Vagina (tissue), 2 donors: ENCODE measurements around the gene RNF133. TPM values are rescaled to one million over a fixed set of nuclear protein-coding genes. Genes with fewer than 3 reads are reported as not detected.

Source experiments
- DNase-seq, 2 donors: peaks; one replicate each; pipeline ENCODE4 v3.0.0-alpha.2; 2017; ENCODE audit errors: extremely low spot score in 2 of 2
- H3K27ac ChIP-seq: fragments of 200-600 bp; sonication (generic); one replicate; pipeline ENCODE4 v1.5.1; 2019
- H3K27me3 ChIP-seq: fragments of 200-600 bp; sonication (generic); one replicate; pipeline ENCODE4 v1.5.1; 2019
- H3K36me3 ChIP-seq, 2 donors: fragments of 200-600 bp; sonication (generic); one replicate each; pipeline ENCODE4 v1.5.1; 2017 to 2019
- H3K4me1 ChIP-seq: fragments of 200-600 bp; sonication (generic); one replicate; pipeline ENCODE4 v1.5.1; 2019
- H3K4me3 ChIP-seq, 2 donors: fragments of 200-600 bp; sonication (generic); 1 replicate in 1 of 2; 2 replicates in 1 of 2; pipeline ENCODE4 v1.5.1; 2016 to 2019
- H3K9me3 ChIP-seq: fragments of 200-600 bp; sonication (generic); one replicate; pipeline ENCODE4 v1.5.1; 2019
- CTCF ChIP-seq, 3 experiments: fragments of 450-650 bp in 2 of 3; fragments of 200-600 bp in 1 of 3; sonication (generic) in 1 of 3; IDR thresholded peaks; one replicate each; pipeline ENCODE4 v1.5.1; 2017 to 2019; ENCODE audit warnings: antibody characterized with exemption in 3 of 3, mild to moderate bottlenecking in 2 of 3, moderate library complexity in 2 of 3
- POLR2A ChIP-seq, 2 donors: fragments of 450-650 bp; IDR thresholded peaks; one replicate each; pipeline ENCODE4 v1.6.1; 2017; ENCODE audit warnings: antibody characterized with exemption in 2 of 2, mild to moderate bottlenecking in 2 of 2, moderate library complexity in 2 of 2
- POLR2AphosphoS5 ChIP-seq, 2 donors: sonication (generic); formaldehyde crosslinking; IDR thresholded peaks; one replicate each; pipeline ENCODE4 v1.9.0; 2017; ENCODE audit warnings: antibody characterized with exemption in 2 of 2, mild to moderate bottlenecking in 2 of 2, low read depth in 1 of 2; ENCODE audit not compliant: insufficient read depth in 1 of 2
- intact Hi-C: fragments of 100-400 bp; cut with DNase I; formaldehyde crosslinking; loops from one replicate; pipeline ENCODE4 v1.15.1; 2023
- total RNA-seq: library from RNA; depleted of rRNA; stranded (reverse); fragments of >200 nt; gene quantifications from one replicate; pipeline ENCODE4 v1.2.3, GENCODE V29; 2016

RNF133 gene
- total RNA-seq, 1 donor from 2014 or later = 0.98 TPM

DNA sequence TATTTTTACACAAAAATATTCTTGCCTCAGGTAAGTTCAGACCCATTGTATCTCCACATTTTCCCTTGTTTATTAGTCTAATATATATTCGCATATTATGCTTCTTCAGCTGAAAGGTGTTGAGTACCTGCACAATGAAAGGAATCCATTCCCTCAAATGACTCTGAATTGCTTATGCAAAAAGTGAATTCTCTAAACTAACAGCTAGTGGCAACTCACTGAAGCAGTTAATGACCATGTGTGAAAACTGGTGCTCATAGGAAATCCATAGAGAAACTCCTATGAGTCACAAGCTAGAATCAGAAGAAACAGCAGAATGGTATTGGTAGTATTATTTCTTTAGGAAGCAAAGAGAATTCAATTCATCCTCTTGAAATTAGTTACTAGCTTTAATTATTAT, 37.3 kb upstream of the RNF133 start:
- no peak for TF ChIP-seq POLR2AphosphoS5 (IDR thresholded peaks at IDR 0.05; ENCODE audit: insufficient read depth in 1 of 2, low read depth in 1 of 2)
- no peak for TF ChIP-seq POLR2A (IDR thresholded peaks at IDR 0.05)
- TF ChIP-seq CTCF (IDR thresholded peaks at IDR 0.05) = no peak
- no peak overlapping the region for H3K27ac ChIP-seq
- H3K4me1 ChIP-seq = no peaks in the 10 kb centered on the region
- H3K27me3 ChIP-seq = no peaks in the 10 kb centered on the region
- no peaks in the 10 kb centered on the region for H3K36me3 ChIP-seq
- H3K9me3 ChIP-seq = no peaks in the 10 kb centered on the region
- intact Hi-C loops = no loop called here
- H3K4me3 ChIP-seq = no peak overlapping the region
- no peak for DNase-seq

- intact Hi-C loops = no loop called here
- no peaks in the 10 kb centered on the region for H3K9me3 ChIP-seq
- H3K27ac ChIP-seq = no peak overlapping the region
- no peaks in the 10 kb centered on the region for H3K27me3 ChIP-seq
- no peak for DNase-seq
- H3K4me1 ChIP-seq = no peaks in the 10 kb centered on the region
- H3K36me3 ChIP-seq = no peaks in the 10 kb centered on the region
- TF ChIP-seq CTCF (IDR thresholded peaks at IDR 0.05) (no peak), POLR2AphosphoS5 (IDR thresholded peaks at IDR 0.05; ENCODE audit: insufficient read depth in 1 of 2, low read depth in 1 of 2) (no peak), POLR2A (IDR thresholded peaks at IDR 0.05) (no peak)
- H3K4me3 ChIP-seq = no peak overlapping the region
Observed at GRCh38 chr7:122727759-122728158, 28.8 kb upstream of the RNF133 start.

DNA sequence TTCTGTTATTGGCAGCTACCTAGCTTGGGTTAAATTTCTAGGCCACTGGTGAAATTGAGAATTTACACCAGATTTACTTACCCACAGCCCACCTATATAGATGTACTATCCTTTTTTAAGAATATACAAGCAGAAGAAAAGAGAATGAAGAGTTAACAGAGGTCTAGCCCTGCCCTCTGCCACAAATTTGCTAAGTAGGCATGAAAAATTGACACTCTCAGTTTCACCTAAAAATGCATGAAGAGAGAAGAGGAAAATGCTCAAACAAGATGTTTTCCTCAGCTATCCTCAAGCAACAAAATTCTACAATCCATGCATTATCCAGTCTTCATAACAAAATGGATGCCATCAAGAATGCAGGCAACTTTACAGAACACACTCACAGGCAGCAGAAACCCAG, 28.4 kb upstream of the RNF133 start:
- intact Hi-C loops = no loop called here
- TF ChIP-seq POLR2A (IDR thresholded peaks at IDR 0.05) = no peak
- TF ChIP-seq CTCF (IDR thresholded peaks at IDR 0.05) = no peak
- TF ChIP-seq POLR2AphosphoS5 (IDR thresholded peaks at IDR 0.05; ENCODE audit: insufficient read depth in 1 of 2, low read depth in 1 of 2) = no peak

GRCh38 chr7:122726881-122727280, 28.0 kb upstream of the RNF133 start:
- intact Hi-C loops = no loop called here
- Histone ChIP-seq H3K4me1 (no peaks in the 10 kb centered on the region), H3K4me3 (no peak overlapping the region), H3K9me3 (no peaks in the 10 kb centered on the region), H3K27ac (no peak overlapping the region), H3K27me3 (no peaks in the 10 kb centered on the region), H3K36me3 (no peaks in the 10 kb centered on the region)
- TF ChIP-seq POLR2A (IDR thresholded peaks at IDR 0.05) (no peak), POLR2AphosphoS5 (IDR thresholded peaks at IDR 0.05; ENCODE audit: insufficient read depth in 1 of 2, low read depth in 1 of 2) (no peak), CTCF (IDR thresholded peaks at IDR 0.05) (no peak)
- DNase-seq = no peak

More for the DNA sequence above, 28.4 kb upstream of the RNF133 start:
- Histone ChIP-seq H3K4me1 (no peaks in the 10 kb centered on the region), H3K27me3 (no peaks in the 10 kb centered on the region), H3K4me3 (no peak overlapping the region), H3K27ac (no peak overlapping the region), H3K36me3 (no peaks in the 10 kb centered on the region), H3K9me3 (no peaks in the 10 kb centered on the region)
- DNase-seq = no peak

DNA sequence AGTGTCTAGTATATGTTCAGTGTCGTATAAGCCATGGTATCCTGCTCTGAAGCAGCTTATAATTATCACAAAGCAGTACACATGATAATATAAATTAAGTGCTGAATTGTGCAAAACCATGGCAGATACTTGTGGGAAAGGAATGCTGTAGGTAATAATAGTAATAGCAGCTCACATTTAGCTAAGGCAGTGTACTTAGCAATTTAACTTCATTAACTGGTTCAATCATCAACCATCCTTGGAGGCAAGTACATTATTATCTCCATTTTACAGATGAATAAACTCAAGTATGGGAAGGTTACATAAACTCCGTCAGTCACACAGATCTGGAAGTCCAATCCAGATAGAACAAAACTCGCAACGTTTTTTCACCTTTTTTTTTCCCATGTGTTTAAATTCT, 25.4 kb upstream of the RNF133 start:
- H3K9me3 ChIP-seq = no peaks in the 10 kb centered on the region
- no peaks in the 10 kb centered on the region for H3K36me3 ChIP-seq
- no peak overlapping the region for H3K4me3 ChIP-seq
- no peak overlapping the region for H3K27ac ChIP-seq
- no peaks in the 10 kb centered on the region for H3K4me1 ChIP-seq
- DNase-seq = no peak
- intact Hi-C loops = no loop called here
- no peaks in the 10 kb centered on the region for H3K27me3 ChIP-seq
- TF ChIP-seq POLR2AphosphoS5 (IDR thresholded peaks at IDR 0.05; ENCODE audit: insufficient read depth in 1 of 2, low read depth in 1 of 2) (no peak), POLR2A (IDR thresholded peaks at IDR 0.05) (no peak), CTCF (IDR thresholded peaks at IDR 0.05) (no peak)
